Measurements from ENCODE around the gene ZNF827.

Gene ZNF827

DNA sequence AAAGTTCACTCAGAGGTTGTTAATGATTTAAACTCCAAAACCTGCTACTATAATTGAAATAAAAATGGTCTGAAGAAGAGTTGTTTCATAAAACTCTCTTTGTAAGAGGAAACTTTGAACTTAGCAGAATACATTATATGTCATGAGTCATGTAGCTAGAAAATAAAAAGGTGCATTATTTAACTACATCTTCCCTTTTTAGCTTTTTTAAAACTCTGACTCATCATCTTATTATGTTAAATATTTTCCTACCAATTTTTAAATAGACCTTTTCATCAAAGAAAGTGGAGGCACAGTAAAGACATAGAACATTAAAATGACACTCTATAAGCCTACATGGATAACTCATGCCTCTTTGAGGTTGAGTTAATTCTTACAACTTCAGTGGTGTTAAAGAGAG, 1.2 kb upstream of the ZNF827 start:
- H3K4me2 ChIP-seq (ENCODE audit: low read depth, low read length, poor library complexity, severe bottlenecking): peak overlapping the region; percentile 71
- no peak overlapping the region for H2AFZ ChIP-seq (ENCODE audit: low read length)
- peaks cover 5% of the 10 kb centered on the region for H3K27me3 ChIP-seq (ENCODE audit: insufficient read depth, low read length, poor library complexity, severe bottlenecking)
- H3K9me2 ChIP-seq (replicated peaks; ENCODE audit: low read depth, low read length): no peaks in the 10 kb centered on the region
- H3K36me3 ChIP-seq (ENCODE audit: insufficient read depth, low read length): no peaks in the 10 kb centered on the region
- H4K20me1 ChIP-seq (ENCODE audit: insufficient read depth, low read length, poor library complexity, severe bottlenecking): no peaks in the 10 kb centered on the region
- TF ChIP-seq, protein P1, sequence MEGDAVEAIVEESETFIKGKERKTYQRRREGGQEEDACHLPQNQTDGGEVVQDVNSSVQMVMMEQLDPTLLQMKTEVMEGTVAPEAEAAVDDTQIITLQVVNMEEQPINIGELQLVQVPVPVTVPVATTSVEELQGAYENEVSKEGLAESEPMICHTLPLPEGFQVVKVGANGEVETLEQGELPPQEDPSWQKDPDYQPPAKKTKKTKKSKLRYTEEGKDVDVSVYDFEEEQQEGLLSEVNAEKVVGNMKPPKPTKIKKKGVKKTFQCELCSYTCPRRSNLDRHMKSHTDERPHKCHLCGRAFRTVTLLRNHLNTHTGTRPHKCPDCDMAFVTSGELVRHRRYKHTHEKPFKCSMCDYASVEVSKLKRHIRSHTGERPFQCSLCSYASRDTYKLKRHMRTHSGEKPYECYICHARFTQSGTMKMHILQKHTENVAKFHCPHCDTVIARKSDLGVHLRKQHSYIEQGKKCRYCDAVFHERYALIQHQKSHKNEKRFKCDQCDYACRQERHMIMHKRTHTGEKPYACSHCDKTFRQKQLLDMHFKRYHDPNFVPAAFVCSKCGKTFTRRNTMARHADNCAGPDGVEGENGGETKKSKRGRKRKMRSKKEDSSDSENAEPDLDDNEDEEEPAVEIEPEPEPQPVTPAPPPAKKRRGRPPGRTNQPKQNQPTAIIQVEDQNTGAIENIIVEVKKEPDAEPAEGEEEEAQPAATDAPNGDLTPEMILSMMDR (conservative IDR thresholded peaks at IDR 0.05; ENCODE audit: low read length): no peak
- TF ChIP-seq EZH2phosphoT487 (IDR thresholded peaks at IDR 0.05; ENCODE audit: borderline replicate concordance): no peak
- H3F3A ChIP-seq (ENCODE audit: low read depth): peaks cover 6% of the 10 kb centered on the region; the same call in 1 of the 2 replicates
- peaks cover 35% of the 10 kb centered on the region for H3K79me2 ChIP-seq (ENCODE audit: insufficient read depth, low read length)
- peak overlapping the region; percentile 100 for H3K9ac ChIP-seq (ENCODE audit: low read depth, low read length, poor library complexity, severe bottlenecking)
- peaks cover 16% of the 10 kb centered on the region for H3K4me1 ChIP-seq (ENCODE audit: insufficient read depth, low read length, poor library complexity, severe bottlenecking)
- no peak overlapping the region for H3K4me3 ChIP-seq (ENCODE audit: low read length, poor library complexity, severe bottlenecking)
- no peaks in the 10 kb centered on the region for H3K9me3 ChIP-seq (ENCODE audit: insufficient read depth, low read depth, low read length)

DNA sequence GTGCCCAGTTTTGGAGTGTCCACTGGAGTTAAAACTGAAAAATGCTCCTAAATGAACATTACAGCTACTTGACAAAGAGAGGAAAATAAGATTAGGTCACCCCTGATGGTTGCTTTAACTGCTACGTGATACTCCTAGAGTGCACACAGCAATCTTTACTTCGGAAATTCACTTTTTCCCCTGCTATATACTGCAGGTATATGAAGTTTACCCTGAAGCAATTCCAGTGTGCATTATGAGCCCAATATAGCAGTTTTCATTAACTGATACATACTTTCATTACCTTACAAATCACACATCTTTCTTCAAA, 773 bp upstream of the ZNF827 start:
- no peaks in the 10 kb centered on the region for H3K9me3 ChIP-seq (ENCODE audit: insufficient read depth, low read depth, low read length)
- TF ChIP-seq EZH2phosphoT487 (IDR thresholded peaks at IDR 0.05; ENCODE audit: borderline replicate concordance): no peak
- TF ChIP-seq, protein P1 (conservative IDR thresholded peaks at IDR 0.05; ENCODE audit: low read length): no peak
- peak overlapping the region; percentile 100 for H3K9ac ChIP-seq (ENCODE audit: low read depth, low read length, poor library complexity, severe bottlenecking)
- H4K20me1 ChIP-seq (ENCODE audit: insufficient read depth, low read length, poor library complexity, severe bottlenecking): peaks cover 2% of the 10 kb centered on the region
- peak overlapping the region; percentile 89 for H3K4me3 ChIP-seq (ENCODE audit: low read length, poor library complexity, severe bottlenecking)
- H2AFZ ChIP-seq (ENCODE audit: low read length): peak overlapping the region; percentile 82; the same call in 1 of the 2 replicates
- peaks cover 5% of the 10 kb centered on the region for H3K27me3 ChIP-seq (ENCODE audit: insufficient read depth, low read length, poor library complexity, severe bottlenecking)
- H3K9me2 ChIP-seq (replicated peaks; ENCODE audit: low read depth, low read length): no peaks in the 10 kb centered on the region
- H3K36me3 ChIP-seq (ENCODE audit: insufficient read depth, low read length): no peaks in the 10 kb centered on the region
- H3K4me2 ChIP-seq (ENCODE audit: low read depth, low read length, poor library complexity, severe bottlenecking): peak overlapping the region; percentile 71
- peaks cover 21% of the 10 kb centered on the region for H3K4me1 ChIP-seq (ENCODE audit: insufficient read depth, low read length, poor library complexity, severe bottlenecking)
- peaks cover 6% of the 10 kb centered on the region; the same call in 1 of the 2 replicates for H3F3A ChIP-seq (ENCODE audit: low read depth)
- H3K79me2 ChIP-seq (ENCODE audit: insufficient read depth, low read length): peaks cover 40% of the 10 kb centered on the region

DNA sequence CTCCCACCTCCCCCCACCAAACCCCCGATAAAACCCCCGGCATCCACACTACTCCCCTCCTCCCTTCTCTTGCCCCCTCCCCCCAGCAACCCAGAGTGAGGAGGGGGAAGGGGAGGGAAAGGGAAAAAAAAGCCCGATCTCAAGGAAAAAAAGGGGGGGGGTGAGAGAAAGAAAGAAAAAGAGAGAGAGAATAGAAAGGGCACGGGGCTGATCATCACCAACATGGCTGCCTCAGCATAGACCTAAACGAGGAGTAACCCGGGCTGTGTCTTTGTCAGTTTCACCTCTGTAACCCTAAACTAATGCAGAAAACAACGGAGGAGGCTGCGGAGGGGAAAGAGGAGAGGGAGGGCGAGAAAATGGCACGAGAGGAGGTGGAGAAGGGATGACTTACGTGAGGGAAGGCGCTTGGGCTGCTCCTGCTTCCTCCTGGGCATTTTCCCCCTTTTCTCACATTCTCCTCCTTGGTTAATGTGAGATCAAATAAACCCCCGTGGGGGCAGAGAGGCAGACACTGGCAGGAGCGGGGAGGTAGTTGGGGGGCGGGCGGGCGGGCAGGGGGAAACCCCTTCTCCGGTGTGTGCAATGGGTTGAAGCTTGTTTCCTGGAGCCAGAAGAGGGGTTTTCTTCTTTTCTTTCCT, 532 bp downstream of the ZNF827 start:
- Histone ChIP-seq H3K4me3 (ENCODE audit: low read length, poor library complexity, severe bottlenecking) (peak overlapping the region; percentile 89), H3K9me3 (ENCODE audit: insufficient read depth, low read depth, low read length) (no peaks in the 10 kb centered on the region), H3K36me3 (ENCODE audit: insufficient read depth, low read length) (no peaks in the 10 kb centered on the region; the same call in 1 of the 2 replicates), H3K9me2 (replicated peaks; ENCODE audit: low read depth, low read length) (no peaks in the 10 kb centered on the region), H3K4me1 (ENCODE audit: insufficient read depth, low read length, poor library complexity, severe bottlenecking) (peaks cover 34% of the 10 kb centered on the region), H3F3A (ENCODE audit: low read depth) (peaks cover 6% of the 10 kb centered on the region; the same call in 1 of the 2 replicates), H3K79me2 (ENCODE audit: insufficient read depth, low read length) (peaks cover 53% of the 10 kb centered on the region), H3K9ac (ENCODE audit: low read depth, low read length, poor library complexity, severe bottlenecking) (peak overlapping the region; percentile 100), H2AFZ (ENCODE audit: low read length) (peak overlapping the region; percentile 79), H3K4me2 (ENCODE audit: low read depth, low read length, poor library complexity, severe bottlenecking) (peak overlapping the region; percentile 71), H3K27me3 (ENCODE audit: insufficient read depth, low read length, poor library complexity, severe bottlenecking) (peaks cover 5% of the 10 kb centered on the region), H4K20me1 (ENCODE audit: insufficient read depth, low read length, poor library complexity, severe bottlenecking) (peaks cover 13% of the 10 kb centered on the region)
- TF ChIP-seq, protein P1 (conservative IDR thresholded peaks at IDR 0.05; ENCODE audit: low read length): no peak
- TF ChIP-seq EZH2phosphoT487 (IDR thresholded peaks at IDR 0.05; ENCODE audit: borderline replicate concordance): no peak

All from Loucy (cell line).